Renal cortical epithelial cell (primary cell): ENCODE measurements around the gene PARD3. TPM values are rescaled to one million over a fixed set of nuclear protein-coding genes. Genes with fewer than 3 reads are reported as not detected.

ENCODE experiments used
- DNase-seq: peaks from one replicate; pipeline ENCODE4 v3.0.0-alpha.2; 2011; ENCODE audit warnings: low read depth
- total RNA-seq: library from RNA; depleted of rRNA; stranded (reverse); fragments of >200 nt; gene quantifications from 2 replicates; pipeline ENCODE4 v1.2.3, GENCODE V29; 2014

The PARD3 gene
- total RNA-seq, 1 donor from 2014 or later, result 154 TPM

DNA sequence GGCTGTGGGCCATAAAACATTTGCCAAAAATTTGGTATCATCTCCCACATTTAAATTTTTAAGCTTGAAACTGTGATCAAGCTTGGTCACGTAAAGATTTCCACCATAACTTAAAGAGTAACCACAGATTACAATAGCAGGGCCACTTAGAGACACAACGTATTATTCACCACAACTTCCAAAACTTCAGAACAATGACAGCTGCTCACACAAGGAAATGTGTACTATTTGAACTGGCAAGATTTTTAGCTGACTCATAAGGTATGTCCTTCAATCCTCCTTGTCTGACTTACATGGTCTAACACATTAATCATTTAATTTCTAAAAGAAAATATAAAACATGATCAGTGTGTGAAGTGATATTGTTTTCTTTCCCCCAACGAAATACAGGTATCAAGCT is 234.5 kb downstream of the PARD3 start:
- DNase-seq, result peak; percentile 90

DNA sequence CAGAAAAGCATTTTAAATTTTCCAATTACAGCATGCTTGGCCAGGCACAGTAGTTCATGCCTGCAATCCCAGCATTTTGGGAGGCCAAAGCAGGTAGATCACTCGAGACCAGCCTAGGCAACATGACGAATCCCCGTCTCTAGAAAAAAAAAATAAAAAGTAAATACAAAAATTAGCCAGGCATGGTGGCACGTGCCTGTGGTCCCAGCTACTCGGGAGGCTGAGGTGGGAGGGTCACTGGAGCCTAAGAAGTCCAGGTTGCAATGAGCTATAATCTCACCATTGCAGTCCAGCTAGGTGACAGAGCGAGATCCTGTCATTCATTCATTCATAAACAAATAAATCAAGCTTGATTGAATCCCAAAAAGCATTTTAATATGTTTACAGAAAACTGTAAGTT is 234.9 kb downstream of the PARD3 start:
- DNase-seq, result peak; percentile 40

DNA sequence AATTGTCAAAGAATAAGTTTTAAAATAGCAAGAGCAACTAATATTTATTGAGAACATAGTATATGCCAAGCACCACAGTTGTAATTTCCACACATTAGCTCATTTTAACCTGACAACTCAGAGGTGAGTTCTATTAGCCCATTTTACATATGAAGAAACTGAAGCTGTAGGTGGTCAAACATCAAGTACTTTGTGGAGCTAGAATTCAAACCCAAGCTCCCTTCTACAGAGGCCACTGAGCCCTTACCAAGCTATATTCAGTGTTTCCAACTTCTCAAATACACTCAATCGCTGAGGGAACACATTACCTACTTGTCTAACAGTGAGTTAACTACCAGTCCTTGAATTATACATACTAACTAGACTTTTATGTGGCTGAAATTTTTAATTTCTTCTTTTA is 236.6 kb downstream of the PARD3 start:
- DNase-seq, result no peak

DNA sequence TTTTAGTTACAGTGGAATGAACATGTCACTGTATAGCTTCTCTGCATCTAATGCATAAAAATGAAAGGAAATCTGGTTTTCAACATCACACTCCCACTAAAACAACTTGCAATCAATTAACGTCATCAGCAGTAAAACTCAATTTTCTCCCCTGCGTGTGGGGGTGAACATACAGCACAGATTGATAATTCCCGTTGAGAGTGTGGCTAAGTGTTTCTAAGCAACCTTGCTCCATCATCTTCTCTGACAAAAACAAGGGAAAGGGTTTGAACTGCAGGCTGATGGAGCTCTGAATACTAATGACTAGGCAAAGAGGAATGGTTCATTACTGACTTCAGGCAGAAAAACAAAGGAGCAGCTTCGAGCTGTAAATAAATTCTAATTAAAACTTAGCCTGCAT is 238.3 kb downstream of the PARD3 start:
- no peak for DNase-seq

DNA sequence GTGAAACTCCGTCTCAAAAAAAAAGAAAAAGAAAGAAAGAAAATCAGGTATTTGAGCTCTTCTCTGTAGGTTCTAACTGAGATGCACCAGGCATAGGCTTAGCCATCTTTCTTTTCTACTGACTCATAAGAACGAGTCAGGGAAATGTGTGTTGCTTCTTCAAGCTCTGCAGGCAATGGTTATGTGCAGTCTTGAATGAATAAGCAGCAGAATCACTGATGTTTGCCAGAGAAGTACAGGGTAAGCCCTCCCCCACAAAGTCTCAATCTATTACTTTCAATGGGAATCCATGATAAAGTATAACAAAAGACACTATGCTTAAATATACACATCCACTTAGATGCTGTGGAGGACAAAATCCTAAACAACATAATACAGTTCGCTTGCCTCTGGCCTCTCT is 239.2 kb downstream of the PARD3 start:
- DNase-seq, result peak; percentile 87

DNA sequence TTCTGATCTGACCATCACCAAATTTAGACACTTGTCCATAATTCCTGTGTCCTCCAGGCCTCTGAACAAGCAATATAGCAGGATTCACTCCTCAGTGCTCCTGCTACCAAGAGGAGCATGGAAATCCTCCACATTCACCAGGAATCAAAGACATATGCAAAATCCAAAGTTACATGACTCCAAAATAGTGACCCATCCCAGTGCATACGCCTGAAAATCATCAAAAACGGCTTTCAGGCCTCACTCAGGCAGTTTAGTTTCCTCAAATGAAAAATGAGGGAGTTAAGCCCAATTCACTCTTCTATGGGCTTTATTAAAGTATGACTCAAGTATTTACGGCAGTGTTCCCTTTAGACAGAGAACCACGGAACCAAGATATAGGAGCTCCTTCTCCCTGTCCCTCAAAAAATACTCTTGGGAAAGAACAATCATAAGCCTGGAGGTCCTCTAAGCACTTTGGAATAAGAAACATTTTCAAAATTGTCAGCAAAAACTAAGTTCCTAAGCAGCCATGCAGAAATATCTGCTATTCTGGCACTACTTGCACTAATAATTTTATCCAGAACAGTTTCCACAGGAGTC is 240.7 kb downstream of the PARD3 start:
- DNase-seq, result no peak

DNA sequence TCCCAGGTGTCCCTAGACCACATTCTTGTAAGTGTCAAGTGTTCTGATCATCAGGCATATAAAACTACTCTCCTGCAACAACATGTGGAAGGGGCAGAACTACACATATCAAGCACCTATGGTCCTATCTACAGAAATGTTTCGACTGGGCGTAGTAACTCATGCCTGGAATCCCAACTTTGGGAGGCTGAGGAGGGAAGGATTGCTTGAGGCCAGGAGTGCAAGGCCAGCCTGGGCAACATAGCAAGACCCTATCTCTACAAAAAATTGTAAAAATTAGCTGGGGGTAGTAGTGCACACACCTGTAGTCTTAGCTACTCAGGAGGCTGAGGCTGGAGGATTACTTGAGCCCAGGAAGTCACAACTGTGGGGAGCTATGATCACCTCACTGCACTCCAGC is 244.2 kb downstream of the PARD3 start:
- DNase-seq, result no peak

DNA sequence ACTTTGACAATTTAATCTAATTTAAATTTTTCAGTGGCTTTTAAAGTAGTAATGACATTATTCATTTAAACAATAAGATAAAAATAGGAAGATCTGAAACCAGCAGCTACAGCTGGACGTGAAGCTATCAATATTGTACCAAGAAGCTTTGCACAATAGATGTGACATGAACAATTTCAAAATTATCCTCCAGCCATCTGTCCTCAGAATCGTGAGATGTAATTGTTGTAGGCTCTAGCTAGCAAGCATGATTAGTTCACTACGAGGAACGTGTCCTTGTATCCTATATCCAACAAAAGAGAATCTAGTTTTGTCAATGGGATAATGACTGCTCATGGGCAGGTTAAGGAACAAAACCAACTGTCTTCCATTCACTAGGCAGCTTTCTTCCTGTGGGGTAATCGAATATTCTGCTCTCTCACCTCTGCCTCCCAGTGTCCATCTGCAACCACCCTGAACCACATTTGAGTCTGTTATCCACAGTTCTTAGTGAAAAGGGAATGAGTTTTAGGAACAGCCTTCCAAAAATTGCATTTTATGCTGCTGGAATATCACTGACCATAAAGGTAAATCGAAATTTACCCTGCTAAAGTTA is 247.3 kb downstream of the PARD3 start:
- no peak for DNase-seq

DNA sequence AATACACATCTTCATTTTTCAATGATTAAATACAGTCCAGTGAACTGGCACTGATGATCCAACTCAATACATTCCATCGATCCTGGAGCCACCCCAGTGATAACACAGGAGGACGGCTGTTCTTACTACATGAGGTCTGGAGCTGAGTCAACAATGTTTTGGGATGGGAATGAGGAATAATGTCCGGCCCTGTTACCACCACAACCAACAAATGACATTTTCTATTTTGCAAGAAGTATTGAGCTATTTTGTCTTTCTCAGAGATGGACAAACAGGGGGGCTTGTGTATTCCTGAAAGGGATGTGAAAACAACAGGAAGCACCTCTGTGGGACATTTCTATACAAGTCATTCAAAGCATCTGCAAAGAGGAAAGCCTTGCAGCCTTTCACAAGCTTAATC is 249.2 kb downstream of the PARD3 start:
- no peak for DNase-seq

DNA sequence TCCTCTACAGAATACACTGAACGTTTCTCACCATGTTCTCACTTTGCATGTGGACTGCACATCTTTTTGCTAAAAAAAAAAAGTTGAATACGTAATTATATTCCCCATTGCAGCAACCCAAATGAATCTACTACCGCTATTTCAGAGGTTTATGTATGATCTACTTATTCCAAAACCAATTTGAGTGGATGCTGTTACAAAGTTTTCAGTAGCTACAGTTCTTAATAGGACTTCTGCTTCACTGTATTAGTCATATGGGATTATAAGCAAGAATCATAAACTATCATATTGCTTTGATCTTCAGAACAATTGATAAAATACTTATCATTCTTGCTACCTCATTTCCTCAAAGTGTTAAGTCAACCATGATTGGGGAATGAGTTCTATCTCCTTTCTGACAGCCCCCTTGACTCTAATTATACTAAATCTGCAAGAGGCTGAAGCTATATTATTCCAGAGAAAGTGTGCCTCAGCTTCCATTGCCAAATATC is 257.0 kb downstream of the PARD3 start:
- DNase-seq, result no peak

DNA sequence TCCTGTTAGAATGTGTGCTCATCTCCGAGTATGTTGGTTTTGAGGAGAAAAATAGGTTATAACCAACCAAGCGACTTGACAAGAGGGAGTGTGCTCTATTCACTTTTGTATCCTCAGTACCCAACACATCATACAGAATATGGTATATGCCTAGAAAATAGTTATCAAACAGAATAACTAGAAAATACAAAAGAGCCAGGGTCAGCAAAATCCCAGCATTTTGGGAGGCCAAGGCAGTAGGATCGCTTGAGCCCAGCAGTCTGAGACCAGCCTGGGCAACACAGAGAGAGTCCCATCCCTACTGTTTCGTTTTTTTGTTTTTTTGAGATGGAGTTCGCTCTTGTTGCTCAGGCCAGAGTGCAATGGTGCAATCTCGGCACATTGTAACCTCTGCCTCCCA is 257.9 kb downstream of the PARD3 start:
- no peak for DNase-seq

DNA sequence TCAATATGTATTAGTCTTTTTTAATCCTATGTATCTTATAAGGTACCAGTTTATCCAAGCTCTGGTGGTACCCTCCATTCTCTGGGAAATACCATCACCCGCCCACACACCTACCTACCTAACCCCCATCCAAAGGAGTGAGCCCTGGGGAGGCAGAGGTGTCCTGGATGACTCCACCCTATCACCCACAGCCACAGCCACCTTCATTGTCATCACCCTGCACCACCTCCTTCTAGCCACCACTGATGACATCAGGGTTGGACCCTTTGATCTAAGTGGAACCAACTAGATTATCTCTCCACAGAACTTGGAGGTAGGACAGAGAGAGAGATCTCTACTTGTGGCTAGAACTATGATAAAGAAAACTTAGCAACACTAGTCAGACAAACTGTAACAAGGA is 259.4 kb downstream of the PARD3 start:
- DNase-seq, result no peak

DNA sequence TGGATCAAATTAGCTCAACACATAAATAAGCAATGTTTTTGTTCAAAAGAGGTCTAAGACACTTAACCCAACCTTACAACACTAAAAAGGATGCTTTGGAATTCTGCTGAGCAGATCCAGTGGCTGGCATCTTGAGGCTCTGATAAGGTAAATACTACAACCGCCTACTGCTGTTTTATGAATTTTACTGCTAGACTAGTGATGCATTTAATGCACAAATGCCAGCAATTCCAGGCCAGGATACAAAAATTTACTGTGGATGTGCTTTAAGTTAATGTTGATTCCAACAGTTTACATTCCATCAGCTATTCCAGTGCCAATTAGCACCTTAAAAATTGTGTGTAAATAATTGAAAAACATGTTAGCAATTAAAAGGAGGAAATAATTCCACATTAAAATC is 261.3 kb downstream of the PARD3 start:
- peak; percentile 31 for DNase-seq

DNA sequence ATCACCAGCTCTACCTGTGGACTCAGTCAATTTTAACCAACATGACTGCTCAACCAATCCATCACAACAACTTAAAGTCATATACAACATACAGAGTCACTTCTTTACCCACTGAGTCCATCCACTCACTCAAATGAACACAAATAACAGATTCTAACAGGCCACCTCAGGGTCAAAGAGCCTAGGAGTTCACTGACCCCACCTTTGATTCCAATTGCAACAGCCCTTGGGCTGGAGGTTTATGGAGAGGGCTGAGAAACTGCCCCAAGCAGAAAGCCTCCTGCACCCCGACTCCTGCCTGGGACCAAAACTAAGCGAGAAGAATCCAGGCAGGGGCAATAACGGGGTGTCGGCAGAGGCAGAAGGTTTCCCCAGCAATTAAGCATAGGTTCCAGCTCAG is 263.8 kb downstream of the PARD3 start:
- DNase-seq, result no peak

DNA sequence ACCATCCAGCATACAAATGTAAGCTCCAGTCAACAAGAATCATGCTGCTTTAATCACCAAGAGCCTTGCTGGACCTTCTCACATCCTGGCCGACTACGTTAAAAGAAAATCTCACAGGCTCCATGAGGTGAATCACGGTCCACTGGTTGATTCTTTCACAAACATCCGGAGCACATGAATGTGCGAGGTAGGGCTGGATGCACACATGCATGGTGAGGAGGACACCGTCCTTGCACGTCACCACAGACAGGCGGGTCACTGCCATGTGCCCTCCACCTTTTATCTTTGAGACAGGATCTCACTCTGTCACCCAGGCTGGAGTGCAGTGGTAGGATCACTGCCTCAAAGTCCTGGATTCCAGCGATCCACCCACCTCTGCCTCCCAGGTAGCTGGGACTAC is 265.1 kb downstream of the PARD3 start:
- no peak for DNase-seq

DNA sequence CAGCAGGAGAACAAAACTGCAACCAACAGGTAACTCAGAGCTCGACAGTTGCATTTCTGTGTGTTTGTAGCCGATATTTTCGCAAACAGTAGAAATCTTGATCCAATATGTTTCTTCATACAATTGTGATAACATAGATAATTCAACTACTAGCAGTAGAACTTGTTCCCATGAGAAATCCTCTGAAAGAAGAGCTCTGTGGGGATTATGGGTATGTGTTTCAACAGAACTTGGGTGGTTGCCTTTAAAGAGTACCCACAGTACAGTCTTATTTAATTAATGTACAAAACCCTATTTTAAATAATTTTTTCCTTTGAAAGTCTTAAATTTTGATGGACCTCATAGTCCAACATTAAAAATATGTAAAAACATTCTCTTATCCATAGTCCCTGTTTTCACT is 266.1 kb downstream of the PARD3 start:
- no peak for DNase-seq

DNA sequence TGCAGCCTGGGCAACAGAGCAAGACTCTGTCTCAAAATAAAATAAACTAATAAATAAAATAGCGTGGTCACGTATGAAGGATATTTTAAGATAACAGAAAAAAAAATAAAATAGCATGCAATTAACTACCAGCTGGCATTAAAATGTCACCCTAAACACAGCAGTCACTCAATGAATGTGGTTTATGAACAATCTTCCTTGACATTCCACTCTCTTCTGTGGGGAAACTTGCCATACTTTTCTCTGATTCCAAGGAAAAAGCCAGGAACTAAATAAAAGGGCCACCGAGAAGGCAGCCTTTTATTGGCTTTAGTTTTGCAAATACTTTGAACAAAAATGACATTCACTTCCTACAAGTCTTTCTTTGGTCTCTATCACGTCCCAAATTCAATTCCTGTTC is 266.6 kb downstream of the PARD3 start:
- no peak for DNase-seq

DNA sequence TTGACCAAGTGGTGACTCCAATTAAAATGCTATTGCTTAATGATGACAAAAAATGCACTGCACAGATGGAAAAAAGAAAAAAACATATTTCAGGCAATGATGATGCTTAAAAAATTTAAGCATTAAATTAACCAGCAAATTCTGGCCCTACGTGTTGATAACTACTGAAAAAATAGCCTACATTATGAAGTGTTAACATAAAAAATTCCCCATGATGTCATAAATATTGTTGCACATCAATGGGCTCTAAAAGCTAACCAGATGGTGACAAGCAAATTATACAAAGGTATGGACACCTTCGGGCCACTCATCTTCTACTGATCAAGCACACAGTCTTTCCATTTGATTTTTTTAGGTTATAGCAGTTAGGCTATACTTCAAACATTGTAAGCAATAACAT is 267.4 kb downstream of the PARD3 start:
- DNase-seq, result no peak

DNA sequence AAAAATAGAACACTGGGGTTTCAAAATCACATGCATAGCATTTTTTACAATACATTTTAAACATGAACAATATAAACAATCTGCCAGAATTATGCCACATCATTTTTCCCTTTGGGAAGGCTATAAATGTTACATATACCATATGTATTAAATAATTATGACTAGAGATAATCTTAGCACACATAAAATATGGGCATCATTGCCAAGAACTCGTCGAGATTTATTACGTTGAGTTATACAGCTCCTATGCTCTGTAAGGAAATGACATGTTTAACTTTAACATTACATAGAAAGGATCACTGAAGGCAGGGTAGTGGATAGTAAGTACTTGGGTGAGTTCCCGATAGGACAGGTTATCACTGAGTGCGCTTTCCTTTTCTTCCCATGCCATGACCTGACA is 267.8 kb downstream of the PARD3 start:
- DNase-seq, result no peak

DNA sequence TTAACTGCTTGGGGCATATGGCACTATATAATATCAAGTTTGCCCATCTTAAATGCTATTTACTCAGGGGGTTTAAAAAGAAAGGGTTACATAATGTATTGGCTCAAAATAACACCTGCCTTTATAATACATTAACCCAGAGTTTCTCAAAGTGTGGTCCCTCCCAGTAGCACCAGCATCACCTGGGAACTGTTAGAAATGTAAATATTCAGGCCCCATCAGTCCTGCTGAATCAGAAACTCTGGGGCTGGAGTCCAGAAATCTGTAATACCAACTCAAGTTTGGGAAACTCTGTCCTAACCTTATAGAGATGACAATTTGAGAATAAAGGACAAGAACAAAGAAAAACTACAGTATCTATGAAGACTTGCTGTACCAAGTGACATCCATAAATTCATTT is 270.7 kb downstream of the PARD3 start:
- no peak for DNase-seq

DNA sequence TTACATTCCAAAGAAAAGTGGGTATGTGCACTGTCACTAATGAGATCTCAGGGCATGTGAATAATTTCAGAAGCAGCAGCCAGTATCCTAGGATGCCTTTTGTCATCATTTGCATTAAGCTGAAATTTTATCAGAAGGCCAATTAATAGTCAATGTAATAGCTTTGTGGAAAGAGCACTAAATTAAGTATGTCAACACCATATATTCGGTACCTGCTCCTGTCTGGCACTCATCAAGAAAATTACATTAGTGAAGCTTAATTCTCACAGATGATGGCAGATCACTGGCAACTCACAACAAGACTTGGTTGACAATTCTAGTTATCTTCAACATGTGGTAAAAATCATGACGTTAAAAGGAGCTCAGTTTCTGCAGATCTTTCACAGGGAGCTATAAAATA is 271.4 kb downstream of the PARD3 start:
- no peak for DNase-seq

DNA sequence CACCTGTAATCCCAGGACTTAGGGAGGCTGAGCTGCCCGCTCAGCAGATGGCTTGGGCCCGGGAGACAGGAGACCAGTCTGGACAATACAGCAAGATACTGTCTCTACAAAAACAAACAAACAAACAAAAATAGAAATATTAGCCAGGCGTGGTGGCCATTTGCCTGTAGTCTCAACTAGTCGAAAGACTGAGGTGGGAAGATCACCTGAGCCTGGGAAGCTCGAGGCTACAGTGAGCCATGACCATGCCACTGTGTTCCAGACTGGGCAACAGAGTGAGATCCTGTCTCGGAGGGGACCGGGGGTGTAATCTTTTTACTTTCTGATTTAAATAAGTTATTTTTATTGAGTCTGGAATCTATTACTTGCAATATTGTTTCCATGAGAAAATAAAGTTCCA is 274.6 kb downstream of the PARD3 start:
- no peak for DNase-seq

DNA sequence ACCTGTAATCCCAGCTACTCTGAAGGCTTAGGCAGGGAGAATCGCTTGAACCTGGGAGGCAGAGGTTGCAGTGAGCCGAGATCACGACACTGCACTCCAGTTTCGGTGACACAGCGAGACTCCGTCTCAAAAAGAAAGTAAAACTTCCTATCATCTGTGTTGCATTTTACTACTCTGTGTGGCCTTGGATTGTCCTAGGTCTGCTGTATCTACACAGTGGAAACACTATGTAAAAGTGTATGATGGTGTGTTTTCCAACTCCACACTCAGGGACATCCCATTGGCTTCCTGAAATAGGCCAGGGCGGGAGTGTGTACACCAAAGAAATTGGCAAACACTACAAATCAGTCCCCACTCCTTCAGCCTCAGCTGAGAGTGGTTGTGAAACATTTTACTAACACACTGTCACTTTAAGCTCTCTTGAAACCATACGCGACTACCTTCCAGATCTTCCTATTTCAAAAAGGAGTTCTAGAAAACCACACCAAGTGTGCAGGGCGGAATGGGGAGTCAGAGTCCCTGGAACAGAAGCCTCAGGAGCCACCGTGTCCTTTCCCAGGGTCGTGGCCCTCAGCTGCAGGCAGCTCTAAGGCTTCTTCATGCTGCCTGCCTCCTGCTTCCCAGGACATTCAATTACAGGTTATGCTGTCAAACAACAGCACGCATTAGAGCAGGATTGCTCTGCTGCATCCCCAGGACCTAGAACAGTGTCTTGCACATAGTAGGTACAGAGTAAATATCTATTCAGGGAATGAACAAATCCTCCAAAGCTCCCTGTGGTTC is 275.4 kb downstream of the PARD3 start:
- DNase-seq, result no peak
